ENCODE data around the gene PGP. TPM values are rescaled to one million over a fixed set of nuclear protein-coding genes. Genes with fewer than 3 reads are reported as not detected.

Gene PGP
- total and polyA plus RNA-seq, 2 of the 4 experiments (the other 2 are of a cell fraction): 4.1 to 9.4 TPM

DNA sequence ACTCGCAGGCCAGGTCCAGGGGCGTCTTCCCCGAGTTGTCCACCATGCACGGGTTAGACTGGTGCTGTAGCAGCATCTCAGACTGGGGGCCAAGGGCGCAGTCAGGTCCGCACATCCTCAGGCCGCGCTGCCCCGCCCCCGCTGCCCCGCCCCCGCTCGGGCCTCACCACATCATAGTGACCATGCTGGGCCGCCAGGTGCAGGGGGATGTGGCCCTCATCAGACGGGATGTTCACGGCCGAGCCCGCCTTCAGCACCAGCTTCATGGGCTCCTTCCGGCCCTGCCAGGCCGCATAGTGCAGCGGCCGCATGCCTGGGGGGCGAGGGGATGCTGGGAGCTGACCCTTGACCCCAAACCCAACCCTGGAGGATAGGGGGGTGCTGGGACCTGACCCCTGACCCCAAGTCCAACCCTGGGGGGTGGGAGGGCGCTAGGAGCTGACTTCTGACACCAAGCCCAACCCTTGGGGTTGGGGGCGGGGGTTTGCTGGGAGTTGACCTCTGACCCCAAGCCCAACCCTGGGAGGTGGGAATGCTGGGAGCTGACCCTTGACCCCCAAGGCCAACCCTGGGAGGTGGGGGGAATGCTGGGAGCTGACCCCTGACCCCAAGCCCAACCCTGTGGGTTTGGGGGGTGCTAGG is 25.3 kb downstream of the PGP start:
- WGBS, 2 experiments (ENCODE audit: extremely low coverage in 2 of 2, insufficient read length in 1 of 2): 80% methylated on average over 1 of the region's 25 CpGs; no CpG with 5 or more reads in 1 of the 2 experiments
- ChIA-PET POLR2A (ENCODE audit: unreplicated experiment) (no interaction called here), CTCF (no interaction called here)
- no peak overlapping the region for H2AFZ ChIP-seq (replicated peaks; ENCODE audit: low read length, poor library complexity)
- ATAC-seq (ENCODE audit: low read depth) (no peak), DNase-seq (no peak)
- H3K4me1 ChIP-seq (ENCODE audit: control insufficient read depth, insufficient read depth, low read length): no peaks in the 10 kb centered on the region
- H2AK5ac ChIP-seq (ENCODE audit: low read depth, low read length): no peak overlapping the region
- H2BK120ac ChIP-seq (ENCODE audit: low read depth, low read length): no peak overlapping the region
- H3K9ac ChIP-seq (ENCODE audit: low read depth, low read length): no peak overlapping the region
- H3K23ac ChIP-seq (ENCODE audit: low read depth, low read length): no peak overlapping the region
- H3K4me2 ChIP-seq (ENCODE audit: low read depth, low read length): no peak overlapping the region
- intact Hi-C loops (cut with micrococcal nuclease) (no loop called here), in situ Hi-C loops (cut with MboI; ENCODE audit: low sequenced_read_pairs) (no loop called here), dilution Hi-C loops (cut with HindIII; ENCODE audit: low sequenced_read_pairs, unreplicated experiment) (no loop called here)
- H3K4me3 ChIP-seq (ENCODE audit: insufficient read depth, low read depth, low read length): no peak overlapping the region
- H3K27me3 ChIP-seq (ENCODE audit: control insufficient read depth, insufficient read depth, low read length): peaks cover 11% of the 10 kb centered on the region
- H4K91ac ChIP-seq (ENCODE audit: insufficient read depth, low read depth, low read length): no peak overlapping the region
- no peaks in the 10 kb centered on the region for H4K20me1 ChIP-seq (ENCODE audit: insufficient read depth, low read length)
- TF ChIP-seq CEBPB (IDR thresholded peaks at IDR 0.05; ENCODE audit: low read depth, low read length) (no peak), CTCF (conservative IDR thresholded peaks at IDR 0.05; ENCODE audit: low read depth, low read length) (no peak), POLR2A (IDR thresholded peaks at IDR 0.05; ENCODE audit: low read depth, low read length) (no peak), FOS (IDR thresholded peaks at IDR 0.05; ENCODE audit: low read depth, low read length) (no peak), SMC3 (IDR thresholded peaks at IDR 0.05; ENCODE audit: low read depth, low read length) (no peak), RAD21 (IDR thresholded peaks at IDR 0.05; ENCODE audit: low read length) (no peak), RCOR1 (IDR thresholded peaks at IDR 0.05; ENCODE audit: insufficient replicate concordance, low read length) (no peak), NFE2L2 (IDR thresholded peaks at IDR 0.05; ENCODE audit: low read depth, low read length) (no peak), MXI1 (IDR thresholded peaks at IDR 0.05; ENCODE audit: borderline replicate concordance, low read depth, low read length) (no peak), MAZ (IDR thresholded peaks at IDR 0.05; ENCODE audit: borderline replicate concordance, low read depth, low read length) (no peak), BHLHE40 (IDR thresholded peaks at IDR 0.05; ENCODE audit: low read depth, low read length) (no peak)
- TF ChIP-seq, protein P1, sequence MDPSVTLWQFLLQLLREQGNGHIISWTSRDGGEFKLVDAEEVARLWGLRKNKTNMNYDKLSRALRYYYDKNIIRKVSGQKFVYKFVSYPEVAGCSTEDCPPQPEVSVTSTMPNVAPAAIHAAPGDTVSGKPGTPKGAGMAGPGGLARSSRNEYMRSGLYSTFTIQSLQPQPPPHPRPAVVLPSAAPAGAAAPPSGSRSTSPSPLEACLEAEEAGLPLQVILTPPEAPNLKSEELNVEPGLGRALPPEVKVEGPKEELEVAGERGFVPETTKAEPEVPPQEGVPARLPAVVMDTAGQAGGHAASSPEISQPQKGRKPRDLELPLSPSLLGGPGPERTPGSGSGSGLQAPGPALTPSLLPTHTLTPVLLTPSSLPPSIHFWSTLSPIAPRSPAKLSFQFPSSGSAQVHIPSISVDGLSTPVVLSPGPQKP (IDR thresholded peaks at IDR 0.05; ENCODE audit: borderline replicate concordance, low read depth, low read length): no peak
- TF ChIP-seq, protein P2, sequence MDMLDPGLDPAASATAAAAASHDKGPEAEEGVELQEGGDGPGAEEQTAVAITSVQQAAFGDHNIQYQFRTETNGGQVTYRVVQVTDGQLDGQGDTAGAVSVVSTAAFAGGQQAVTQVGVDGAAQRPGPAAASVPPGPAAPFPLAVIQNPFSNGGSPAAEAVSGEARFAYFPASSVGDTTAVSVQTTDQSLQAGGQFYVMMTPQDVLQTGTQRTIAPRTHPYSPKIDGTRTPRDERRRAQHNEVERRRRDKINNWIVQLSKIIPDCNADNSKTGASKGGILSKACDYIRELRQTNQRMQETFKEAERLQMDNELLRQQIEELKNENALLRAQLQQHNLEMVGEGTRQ (IDR thresholded peaks at IDR 0.05; ENCODE audit: low read depth, low read length): no peak
- no TSS peak for BruUV-seq (replicated peaks)
- H3K56ac ChIP-seq (ENCODE audit: extremely low read depth, insufficient read depth, low read length): no peak overlapping the region
- no peak overlapping the region for H4K5ac ChIP-seq (ENCODE audit: low read depth, low read length)
- no peak overlapping the region for H4K8ac ChIP-seq (ENCODE audit: low read depth in 2 of 2, low read length in 2 of 2)
- H3K79me1 ChIP-seq (ENCODE audit: low read depth in 1 of 2, low read length in 2 of 2): no peaks in the 10 kb centered on the region
- H3K27ac ChIP-seq (ENCODE audit: insufficient read depth, low read length): no peak overlapping the region
- no peak overlapping the region for H3K14ac ChIP-seq (replicated peaks; ENCODE audit: low read depth, low read length)
- H3K18ac ChIP-seq (ENCODE audit: low read depth, low read length): no peak overlapping the region
- H2BK15ac ChIP-seq (ENCODE audit: low read depth, low read length): no peak overlapping the region
- H2AK9ac ChIP-seq (replicated peaks; ENCODE audit: low read depth, low read length, poor library complexity): no peak overlapping the region
- H3K9me1 ChIP-seq (ENCODE audit: insufficient read depth, low read length): 0 out of 2 replicates have a peak, but pooled peaks cover under 1% of the 10 kb centered on the region
- H3K9me3 ChIP-seq (ENCODE audit: control insufficient read depth, insufficient read depth, low read length): no peaks in the 10 kb centered on the region
- no peak overlapping the region for H2BK20ac ChIP-seq (ENCODE audit: low read depth, low read length)
- no peak overlapping the region for H3K4ac ChIP-seq (ENCODE audit: low read depth, low read length)
- no peak overlapping the region for H2BK5ac ChIP-seq (ENCODE audit: low read depth, low read length, poor library complexity, severe bottlenecking)
- no peaks in the 10 kb centered on the region for H3K36me3 ChIP-seq (ENCODE audit: control insufficient read depth, insufficient read depth, low read length)
